Measurements from ENCODE around the gene BHMT.

BHMT gene

DNA sequence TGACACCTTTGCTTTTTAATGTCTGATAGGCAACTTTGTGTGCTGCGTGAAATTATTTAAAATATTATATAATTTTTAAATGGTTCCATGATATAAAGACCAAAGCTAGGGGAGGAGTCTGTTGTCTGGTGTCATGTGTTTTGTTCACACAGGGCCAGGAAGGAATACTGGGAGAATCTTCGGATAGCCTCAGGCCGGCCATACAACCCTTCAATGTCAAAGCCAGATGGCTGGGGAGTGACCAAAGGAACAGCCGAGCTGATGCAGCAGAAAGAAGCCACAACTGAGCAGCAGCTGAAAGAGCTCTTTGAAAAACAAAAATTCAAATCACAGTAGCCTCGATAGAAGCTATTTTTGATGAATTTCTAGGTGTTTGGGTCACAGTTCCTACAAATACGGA is 19.2 kb downstream of the BHMT start:
- TF ChIP-seq, protein P1, sequence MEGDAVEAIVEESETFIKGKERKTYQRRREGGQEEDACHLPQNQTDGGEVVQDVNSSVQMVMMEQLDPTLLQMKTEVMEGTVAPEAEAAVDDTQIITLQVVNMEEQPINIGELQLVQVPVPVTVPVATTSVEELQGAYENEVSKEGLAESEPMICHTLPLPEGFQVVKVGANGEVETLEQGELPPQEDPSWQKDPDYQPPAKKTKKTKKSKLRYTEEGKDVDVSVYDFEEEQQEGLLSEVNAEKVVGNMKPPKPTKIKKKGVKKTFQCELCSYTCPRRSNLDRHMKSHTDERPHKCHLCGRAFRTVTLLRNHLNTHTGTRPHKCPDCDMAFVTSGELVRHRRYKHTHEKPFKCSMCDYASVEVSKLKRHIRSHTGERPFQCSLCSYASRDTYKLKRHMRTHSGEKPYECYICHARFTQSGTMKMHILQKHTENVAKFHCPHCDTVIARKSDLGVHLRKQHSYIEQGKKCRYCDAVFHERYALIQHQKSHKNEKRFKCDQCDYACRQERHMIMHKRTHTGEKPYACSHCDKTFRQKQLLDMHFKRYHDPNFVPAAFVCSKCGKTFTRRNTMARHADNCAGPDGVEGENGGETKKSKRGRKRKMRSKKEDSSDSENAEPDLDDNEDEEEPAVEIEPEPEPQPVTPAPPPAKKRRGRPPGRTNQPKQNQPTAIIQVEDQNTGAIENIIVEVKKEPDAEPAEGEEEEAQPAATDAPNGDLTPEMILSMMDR (IDR thresholded peaks at IDR 0.05; ENCODE audit: insufficient read depth, low read depth, low read length, missing control alignments): no peak
- DNase-seq (ENCODE audit: low read depth): no peak
- H3K4me3 ChIP-seq (ENCODE audit: low read length): no peak overlapping the region

DNA sequence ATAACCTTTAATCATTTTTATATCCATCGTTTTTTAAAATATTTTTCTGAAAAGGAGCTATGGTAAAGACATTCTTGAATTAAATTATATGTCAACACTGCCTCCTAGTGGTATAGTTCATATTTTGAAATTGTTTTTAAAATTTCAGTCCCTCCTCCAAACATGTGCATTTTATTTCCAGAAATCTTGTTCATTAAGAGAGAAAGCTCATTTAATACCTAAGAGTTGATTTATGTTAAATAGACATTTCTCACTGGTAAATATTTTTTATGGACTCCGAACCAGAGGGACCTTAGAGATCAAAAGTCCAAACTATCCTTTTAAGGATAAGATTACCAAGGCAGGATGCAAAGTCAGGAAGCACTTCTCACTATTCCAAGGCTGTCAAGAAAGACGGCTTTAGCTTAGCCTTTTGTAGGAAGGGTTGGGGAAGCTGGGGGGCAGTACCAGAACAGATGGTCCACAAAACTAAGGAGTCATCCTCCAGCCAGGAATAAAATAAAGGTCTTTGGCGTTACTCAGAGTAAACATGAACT is 21.6 kb downstream of the BHMT start:
- H3K4me3 ChIP-seq (ENCODE audit: low read length): peak overlapping the region; percentile 4
- DNase-seq (ENCODE audit: low read depth): peak; percentile 55

DNA sequence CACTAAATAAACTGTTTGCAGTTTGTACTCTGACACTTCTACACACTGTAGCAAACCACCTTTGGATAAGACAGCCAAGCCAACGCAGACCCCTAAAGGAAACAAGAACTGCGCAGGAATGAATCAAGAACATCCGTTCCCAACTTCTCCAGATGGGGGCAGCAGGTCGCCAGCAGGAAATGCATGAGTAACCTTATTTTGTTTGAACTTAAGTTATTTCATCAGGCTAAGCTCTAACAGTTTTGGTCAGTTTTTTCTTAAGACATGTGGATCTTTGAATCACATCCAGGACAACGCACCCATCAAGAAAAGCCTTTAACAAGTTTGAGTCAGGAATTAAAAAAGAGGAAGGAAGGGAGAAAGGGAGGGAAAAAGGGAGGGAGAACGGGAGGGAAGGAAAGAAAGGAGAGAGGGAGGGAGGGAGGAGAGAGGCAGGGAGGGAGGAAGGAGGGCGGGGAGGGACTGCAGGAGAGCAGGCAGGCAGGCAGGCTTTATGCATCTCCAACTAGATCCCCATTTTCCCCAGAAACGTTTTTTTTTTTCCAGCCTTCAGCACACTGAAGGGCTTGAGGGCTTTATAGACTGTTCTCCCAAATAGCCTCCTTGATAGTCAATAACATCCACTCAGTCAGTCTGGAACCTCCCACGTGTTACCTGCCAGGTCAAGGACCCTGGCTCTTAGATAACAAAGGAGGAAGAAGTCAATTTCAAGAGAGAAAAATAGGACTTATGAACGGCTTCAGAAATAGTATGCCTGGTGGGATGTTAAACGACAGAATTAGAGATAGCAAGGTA is 22.2 kb downstream of the BHMT start:
- H3K4me3 ChIP-seq (ENCODE audit: low read length): peak overlapping the region; percentile 4
- TF ChIP-seq, protein P1 (IDR thresholded peaks at IDR 0.05; ENCODE audit: insufficient read depth, low read depth, low read length, missing control alignments): peak; percentile 87
- peak; percentile 77 for DNase-seq (ENCODE audit: low read depth)

More for the DNA sequence above, 21.6 kb downstream of the BHMT start:
- TF ChIP-seq, protein P1 (IDR thresholded peaks at IDR 0.05; ENCODE audit: insufficient read depth, low read depth, low read length, missing control alignments): no peak

DNA sequence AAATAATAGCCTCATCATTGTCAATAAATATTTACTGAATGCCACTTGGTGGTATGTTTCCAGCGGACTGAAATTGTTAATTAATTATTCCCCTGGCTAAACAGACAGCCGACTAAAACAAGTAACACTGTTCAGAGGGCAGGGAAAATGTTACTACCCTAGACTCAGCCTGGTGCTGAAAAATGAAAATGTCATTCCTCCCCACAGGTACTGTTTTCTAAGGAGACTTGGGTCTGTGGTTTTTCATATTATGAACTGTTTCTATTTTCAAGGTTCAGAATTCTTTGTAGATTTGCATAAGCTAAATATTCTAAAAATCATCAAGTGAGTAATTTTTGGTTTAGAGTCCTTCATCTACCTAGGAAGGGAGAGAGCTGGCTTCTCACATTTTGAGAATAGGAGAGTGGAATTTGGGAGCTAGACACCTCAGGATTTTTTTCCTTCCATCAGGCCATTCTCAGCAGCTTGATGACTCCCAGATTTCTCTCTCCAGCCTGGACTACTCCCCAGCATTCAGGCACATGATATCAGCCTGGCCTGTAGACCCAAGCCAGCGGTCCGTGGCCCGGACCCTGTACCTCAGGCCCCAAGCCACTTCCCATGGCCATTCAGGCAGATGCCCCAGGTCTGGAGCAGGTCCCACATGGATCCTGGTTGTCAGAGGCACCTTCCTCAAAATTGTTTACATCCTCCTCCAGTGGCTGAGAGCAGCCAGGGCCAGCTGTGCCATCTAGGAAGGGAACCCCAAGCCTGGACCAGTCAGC is 24.4 kb downstream of the BHMT start:
- no peak for DNase-seq (ENCODE audit: low read depth)
- TF ChIP-seq, protein P1 (IDR thresholded peaks at IDR 0.05; ENCODE audit: insufficient read depth, low read depth, low read length, missing control alignments): no peak
- no peak overlapping the region for H3K4me3 ChIP-seq (ENCODE audit: low read length)

DNA sequence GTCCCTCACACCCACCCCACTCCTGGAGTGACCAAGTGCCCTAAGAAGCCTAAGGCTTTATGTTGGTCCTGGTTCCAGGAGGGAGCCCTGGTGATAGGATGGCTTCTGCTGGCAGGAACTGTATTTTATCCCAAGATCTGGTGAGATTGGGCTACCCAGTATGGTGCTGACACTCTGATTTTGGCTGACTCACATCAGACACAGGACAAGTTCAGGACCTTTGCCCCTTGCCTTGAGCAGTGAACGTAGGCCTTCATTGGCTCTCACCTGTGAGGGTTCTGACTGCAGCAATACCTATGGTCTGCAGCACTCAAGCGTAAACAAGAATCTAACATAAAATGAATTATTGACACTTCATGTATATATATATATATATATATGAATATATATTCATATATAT is 25.0 kb downstream of the BHMT start:
- H3K4me3 ChIP-seq (ENCODE audit: low read length): no peak overlapping the region
- TF ChIP-seq, protein P1 (IDR thresholded peaks at IDR 0.05; ENCODE audit: insufficient read depth, low read depth, low read length, missing control alignments): no peak
- no peak for DNase-seq (ENCODE audit: low read depth)

DNA sequence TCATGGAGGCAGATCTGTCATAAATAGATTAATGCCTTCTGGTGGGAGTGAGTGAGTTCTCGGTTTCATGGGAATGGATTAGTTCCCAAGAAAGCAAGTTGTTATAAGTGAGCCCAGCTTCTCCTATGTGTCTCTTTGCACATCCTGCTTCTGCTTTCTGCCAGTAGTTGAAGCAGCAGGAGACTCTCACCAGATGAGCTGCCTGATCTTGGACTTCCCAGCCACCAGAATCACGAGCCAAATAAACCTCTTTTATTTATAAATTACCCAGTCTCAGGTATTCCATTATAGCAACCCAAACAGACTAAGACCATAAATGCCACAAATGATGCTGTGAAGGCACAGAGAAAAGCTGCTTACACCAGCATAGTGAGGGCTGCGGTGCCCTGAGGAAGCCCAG is 28.9 kb downstream of the BHMT start:
- TF ChIP-seq, protein P1 (IDR thresholded peaks at IDR 0.05; ENCODE audit: insufficient read depth, low read depth, low read length, missing control alignments): no peak
- no peak for DNase-seq (ENCODE audit: low read depth)
- H3K4me3 ChIP-seq (ENCODE audit: low read length): no peak overlapping the region
